ENCODE data around the gene SMIM5.

SMIM5 gene

DNA sequence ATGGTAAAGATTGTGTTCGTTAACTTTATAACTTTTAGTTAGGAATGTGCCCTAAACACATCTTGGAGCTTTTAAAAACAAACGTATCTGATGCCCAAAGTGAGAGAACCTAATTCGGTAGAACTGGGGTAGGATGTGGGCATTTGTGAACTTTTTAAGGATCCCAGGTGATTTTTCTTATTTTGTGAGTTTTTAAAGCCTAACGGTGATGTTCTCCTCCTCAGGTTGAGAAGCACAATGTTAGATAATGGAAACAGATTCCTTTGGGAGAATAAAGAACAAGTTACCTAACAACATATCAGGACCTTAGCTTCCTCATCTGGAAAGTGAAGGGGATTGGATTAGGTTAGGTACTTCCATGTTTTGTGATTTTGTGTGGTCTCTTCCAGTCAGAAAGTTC, 34.6 kb downstream of the SMIM5 start:
- DNase-seq (ENCODE audit: low spot score) = no peak

DNA sequence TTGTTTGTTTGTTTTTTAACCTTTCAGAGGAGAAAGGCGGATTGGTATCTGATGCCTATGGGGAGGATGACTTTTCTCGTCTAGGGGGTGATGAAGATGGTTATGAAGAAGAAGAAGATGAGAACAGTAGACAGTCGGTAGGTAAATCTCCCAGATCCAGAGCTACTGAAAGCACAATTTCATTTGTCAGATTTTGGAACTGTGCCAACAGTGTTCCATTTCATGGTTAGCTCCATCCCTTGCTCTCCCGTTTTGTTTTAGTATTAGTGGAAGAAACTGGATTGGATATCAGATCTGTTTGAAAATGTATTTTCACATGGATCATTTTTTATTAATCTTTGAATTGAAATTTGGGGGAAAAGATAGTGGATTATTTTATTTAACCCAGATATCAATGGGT, 35.3 kb downstream of the SMIM5 start:
- no peak for DNase-seq (ENCODE audit: low spot score)

- DNase-seq (ENCODE audit: low spot score) = no peak
These were observed 37.6 kb downstream of the SMIM5 start for GRCh38 chr17:75670868-75671267.

DNA sequence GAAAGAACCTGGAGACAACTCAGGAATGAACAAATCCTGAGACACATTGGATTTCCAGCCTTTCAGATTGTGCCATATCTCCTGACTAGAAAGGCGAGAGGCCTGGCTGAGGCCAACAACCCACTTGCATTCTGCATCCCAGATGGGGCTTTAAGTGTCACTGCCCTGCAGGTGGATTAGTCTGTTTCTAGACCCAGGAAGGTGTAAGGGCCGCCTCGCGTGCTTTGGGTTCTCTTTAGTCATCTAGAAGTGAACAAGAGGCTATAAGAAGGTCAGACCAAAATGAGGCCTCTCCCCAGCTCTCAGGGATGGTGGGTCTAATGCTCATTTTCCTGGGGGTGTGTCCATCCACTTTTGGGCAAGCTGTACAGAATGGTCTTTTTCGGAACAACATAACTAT, 38.8 kb downstream of the SMIM5 start:
- DNase-seq (ENCODE audit: low spot score) = no peak

GRCh38 chr17:75673487-75673886, 40.3 kb downstream of the SMIM5 start:
- DNase-seq (ENCODE audit: low spot score) = no peak

DNA sequence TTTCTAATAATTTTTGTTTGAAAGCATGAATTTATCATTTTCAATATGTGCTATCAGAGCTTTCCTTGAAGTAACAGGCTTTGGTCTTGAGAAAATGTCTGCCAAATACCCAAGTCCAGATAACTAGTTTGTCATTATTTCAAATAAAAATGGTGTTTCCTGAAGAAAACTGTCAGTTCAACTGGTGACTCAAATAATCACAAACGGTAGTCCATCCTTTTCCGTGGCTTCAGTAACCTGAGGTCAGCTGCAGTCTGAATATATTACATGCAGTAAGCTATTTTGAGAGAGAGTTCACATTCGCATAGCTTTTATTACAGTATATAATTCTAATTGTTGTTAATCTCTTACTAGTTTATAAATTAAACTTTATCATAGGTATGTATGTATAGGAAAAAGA, 43.2 kb downstream of the SMIM5 start:
- DNase-seq (ENCODE audit: low spot score) = no peak

GRCh38 chr17:75679706-75680211, 46.5 kb downstream of the SMIM5 start:
- peak; percentile 62 for DNase-seq (ENCODE audit: low spot score)

DNA sequence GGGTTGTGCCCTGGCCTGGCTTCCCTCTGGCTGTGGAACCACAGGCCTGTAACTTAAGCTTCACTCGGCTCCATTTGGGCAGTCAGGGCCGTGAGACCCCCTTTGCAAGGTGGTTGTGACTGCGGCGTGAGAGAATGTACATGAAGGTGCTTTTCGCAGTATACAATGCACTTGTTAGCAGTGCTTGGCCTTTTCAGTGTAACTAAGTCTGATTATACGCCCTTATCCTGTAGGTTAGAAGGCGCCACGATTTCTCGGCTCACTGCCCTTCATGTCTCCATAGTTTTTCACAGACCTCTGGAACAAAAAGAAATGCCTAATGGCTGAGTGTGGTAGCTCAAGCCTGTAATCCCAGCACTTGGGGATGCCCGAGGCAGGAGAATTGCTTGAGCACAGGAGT, 47.2 kb downstream of the SMIM5 start:
- DNase-seq (ENCODE audit: low spot score) = no peak

DNA sequence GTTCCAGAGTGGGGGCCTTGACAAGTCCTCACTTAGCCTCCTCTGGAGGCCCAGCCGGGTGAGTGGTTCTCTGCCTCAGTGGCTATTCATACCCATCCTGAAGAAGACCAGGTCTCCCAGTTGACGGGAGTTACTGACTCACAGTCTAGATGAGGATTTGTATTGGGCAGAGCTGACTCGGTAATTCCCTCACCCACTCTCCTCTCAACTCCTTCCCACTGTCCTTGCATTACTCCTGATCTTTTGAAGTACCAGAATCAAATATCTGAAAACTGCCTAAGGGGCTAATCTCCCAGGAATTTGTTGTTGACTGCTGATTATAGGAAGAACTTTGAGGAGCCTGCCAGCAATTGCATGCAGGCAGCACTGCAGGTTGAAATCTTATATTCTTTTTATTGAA, 48.1 kb downstream of the SMIM5 start:
- no peak for DNase-seq (ENCODE audit: low spot score)

GRCh38 chr17:75683583-75683982, 50.3 kb downstream of the SMIM5 start:
- DNase-seq (ENCODE audit: low spot score) = no peak

DNA sequence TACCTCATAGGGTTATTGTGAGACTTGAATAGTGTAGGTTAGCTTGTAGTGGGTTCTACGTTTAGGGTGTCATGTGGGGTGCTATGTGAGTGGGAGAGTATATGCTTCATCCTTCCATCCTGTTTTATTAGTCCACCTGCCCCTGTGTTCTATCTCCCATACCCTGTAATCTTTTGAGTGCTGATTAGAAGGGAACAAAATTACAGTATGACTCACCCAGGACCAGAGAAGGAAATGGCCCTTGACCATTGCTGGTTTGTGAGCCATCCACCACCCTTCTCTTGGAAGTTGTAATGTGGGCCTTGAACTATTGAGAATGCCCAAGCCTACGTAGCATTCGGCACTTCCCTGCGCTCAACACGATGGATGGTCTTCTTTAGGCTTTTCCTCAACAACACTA, 51.0 kb downstream of the SMIM5 start:
- no peak for DNase-seq (ENCODE audit: low spot score)

DNA sequence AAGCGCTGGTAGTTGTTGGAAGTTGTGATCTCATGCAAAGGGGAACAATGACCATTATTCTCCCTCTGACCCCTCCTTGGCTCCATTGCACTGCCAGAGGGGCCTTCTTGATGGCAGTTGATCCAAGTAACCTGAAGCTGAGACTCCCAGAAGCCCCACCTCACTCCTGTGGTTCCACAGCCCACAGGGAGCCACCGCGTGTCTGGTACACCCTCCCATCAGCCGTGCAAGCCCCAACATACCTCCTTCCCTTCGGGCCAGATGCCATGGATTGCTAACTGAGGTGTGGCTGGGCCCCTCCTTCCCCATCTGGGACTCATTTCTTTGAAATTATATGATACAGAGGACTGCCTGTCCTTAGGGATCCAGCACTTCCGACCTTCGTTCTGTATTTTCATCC, 51.7 kb downstream of the SMIM5 start:
- no peak for DNase-seq (ENCODE audit: low spot score)

GRCh38 chr17:75685499-75685898, 52.3 kb downstream of the SMIM5 start:
- DNase-seq (ENCODE audit: low spot score) = no peak

- no peak for DNase-seq (ENCODE audit: low spot score)
These were observed 55.1 kb downstream of the SMIM5 start for GRCh38 chr17:75688209-75688825.

DNA sequence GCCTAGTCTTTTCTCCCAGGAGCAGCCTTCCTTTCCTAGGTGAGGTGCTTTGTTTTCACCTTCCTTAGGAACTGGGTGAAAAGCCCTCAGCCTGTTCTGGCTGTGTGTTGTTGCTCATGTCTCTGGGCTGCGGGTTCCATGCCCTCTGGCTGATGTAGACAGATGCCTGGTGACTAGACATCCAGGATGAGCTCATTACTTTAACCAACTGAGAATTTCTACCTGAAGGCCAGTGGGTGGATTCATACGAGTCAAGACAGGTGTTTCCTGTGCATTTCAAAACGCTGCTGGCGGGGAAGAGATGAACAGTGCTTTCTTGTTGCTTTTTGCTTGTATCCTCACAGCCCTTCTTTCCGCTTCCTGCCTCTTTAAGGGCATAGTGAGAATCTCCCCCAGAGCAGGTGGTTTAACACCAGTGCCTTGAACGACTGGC, 56.2 kb downstream of the SMIM5 start:
- DNase-seq (ENCODE audit: low spot score) = no peak
